Measurements from ENCODE around the gene CTIF.

DNA sequence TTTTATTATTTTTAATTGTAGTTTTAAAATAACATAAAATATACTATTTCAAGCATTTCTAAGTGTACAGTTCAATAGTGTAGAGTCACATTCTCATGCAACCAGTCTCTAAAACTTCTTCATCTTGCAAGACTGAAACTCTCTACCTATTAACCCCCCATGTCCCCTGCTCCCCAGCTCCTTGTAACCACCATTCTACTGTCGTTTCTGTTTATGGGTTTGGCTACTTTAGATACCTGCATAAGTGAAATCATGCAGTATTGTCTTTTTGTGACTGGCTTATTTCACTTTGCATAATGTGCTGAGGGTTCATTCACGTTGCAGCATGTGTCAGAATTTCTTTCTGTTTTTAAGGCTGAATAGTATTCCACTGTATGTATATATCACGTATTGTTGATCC, 272.6 kb downstream of the CTIF start:
- TF ChIP-seq POLR2A (IDR thresholded peaks at IDR 0.05) = no peak
- TF ChIP-seq, protein P1, sequence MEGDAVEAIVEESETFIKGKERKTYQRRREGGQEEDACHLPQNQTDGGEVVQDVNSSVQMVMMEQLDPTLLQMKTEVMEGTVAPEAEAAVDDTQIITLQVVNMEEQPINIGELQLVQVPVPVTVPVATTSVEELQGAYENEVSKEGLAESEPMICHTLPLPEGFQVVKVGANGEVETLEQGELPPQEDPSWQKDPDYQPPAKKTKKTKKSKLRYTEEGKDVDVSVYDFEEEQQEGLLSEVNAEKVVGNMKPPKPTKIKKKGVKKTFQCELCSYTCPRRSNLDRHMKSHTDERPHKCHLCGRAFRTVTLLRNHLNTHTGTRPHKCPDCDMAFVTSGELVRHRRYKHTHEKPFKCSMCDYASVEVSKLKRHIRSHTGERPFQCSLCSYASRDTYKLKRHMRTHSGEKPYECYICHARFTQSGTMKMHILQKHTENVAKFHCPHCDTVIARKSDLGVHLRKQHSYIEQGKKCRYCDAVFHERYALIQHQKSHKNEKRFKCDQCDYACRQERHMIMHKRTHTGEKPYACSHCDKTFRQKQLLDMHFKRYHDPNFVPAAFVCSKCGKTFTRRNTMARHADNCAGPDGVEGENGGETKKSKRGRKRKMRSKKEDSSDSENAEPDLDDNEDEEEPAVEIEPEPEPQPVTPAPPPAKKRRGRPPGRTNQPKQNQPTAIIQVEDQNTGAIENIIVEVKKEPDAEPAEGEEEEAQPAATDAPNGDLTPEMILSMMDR (IDR thresholded peaks at IDR 0.05) = no peak
- no peak for TF ChIP-seq POLR2AphosphoS5 (IDR thresholded peaks at IDR 0.05)
